Stimulated activated CD4-positive, alpha-beta T cell treated with anti-CD3 and anti-CD28 coated beads, Interleukin-12 subunit alpha, Interleukin-12 subunit beta, amount 100 ng/mL, for 48 hours (primary cell): Measurements from ENCODE around the gene SNX18.
"Not testable (repeated sequence)": the region's sequence is repeated elsewhere in the genome, so short reads cannot be mapped to it uniquely, and the experiment has no call there.

Experiments
- DNase-seq, 3 donors: peaks; one replicate each; pipeline ENCODE4 v3.0.0-alpha.2; 2020; ENCODE audit warnings: low read depth in 2 of 3, low spot score in 1 of 3

The SNX18 gene

DNA sequence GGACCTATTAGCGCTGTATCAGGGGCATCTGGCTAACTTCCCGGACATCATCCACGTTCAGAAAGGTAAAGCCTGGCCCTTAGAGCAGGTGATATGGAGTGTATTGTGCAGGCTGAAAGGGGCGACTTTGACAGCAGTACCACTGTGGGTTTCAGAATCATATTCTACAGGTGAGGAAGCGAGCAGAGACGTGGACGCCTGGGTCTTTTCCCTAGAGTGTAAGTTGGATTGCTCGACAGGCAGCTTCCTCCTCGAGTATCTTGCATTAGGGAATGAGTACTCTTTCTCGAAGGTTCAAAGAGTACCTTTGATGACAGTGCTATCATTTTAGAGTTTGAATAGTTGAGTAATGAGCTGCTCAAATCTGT, 1.9 kb downstream of the SNX18 start:
- no peak for DNase-seq

DNA sequence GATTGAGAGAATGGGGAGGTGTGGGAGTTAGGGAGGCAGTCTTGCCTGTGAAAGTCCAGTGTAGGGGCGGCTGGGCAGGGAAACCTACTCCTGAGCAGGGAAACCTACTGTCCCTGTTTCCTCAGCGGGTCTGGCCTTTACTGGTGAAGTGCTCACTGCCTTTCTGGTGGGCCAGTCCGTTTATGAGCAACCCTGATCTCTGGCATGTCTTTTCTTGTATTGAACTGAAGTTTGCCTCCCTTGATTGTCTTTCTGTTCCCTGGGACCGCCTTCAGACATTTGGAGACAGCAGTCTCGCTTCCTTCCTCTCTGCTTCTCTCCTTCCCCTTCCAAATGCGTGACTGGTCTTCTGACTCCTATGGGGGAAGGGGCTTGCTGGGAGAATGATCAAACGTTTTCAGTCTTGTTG, 2.9 kb downstream of the SNX18 start:
- DNase-seq = no peak

DNA sequence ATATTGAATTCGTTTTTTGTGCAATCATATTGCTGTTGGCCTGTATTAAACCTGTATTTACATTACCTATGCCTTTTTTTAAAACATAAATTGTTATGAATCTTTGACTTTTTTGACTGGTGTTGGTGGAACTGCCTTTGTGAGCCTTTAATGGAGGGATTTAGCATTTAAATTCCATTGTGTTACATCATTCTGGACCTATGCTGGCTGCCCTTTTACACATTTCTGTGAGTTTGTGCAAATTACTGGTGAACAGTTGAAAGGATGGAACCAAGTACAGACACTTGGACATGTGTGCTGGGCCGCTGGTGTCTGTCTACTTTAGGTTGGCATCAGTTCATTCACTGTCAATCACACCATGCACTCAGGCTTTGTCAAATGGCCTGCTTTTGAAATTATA, 3.4 kb downstream of the SNX18 start:
- DNase-seq = no peak

- no peak for DNase-seq
These were observed 4.4 kb downstream of the SNX18 start for GRCh38 chr5:54521856-54522479.

GRCh38 chr5:54523534-54523933, 6.0 kb downstream of the SNX18 start:
- DNase-seq = no peak

GRCh38 chr5:54524082-54524481, 6.5 kb downstream of the SNX18 start:
- DNase-seq = no peak

DNA sequence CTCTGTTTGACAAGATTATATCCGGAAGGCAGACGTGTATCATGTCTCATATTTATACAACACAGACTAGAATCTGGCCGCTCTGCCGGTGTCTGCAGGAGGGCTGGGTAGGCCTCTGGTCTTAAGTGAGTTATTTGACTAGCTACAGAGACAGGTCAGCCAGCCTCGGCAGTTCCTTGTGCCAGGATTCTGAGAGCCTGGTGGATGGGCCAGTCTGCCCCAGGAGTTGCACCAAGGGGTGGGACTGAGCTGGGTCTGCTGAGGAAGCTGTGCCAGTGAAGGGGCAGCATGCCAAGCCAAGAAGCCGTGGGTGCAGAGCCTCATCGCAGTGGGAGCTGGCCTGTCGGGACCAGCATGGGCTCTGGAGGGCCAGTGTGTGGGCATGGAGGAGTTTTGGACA, 7.1 kb downstream of the SNX18 start:
- DNase-seq = no peak

DNA sequence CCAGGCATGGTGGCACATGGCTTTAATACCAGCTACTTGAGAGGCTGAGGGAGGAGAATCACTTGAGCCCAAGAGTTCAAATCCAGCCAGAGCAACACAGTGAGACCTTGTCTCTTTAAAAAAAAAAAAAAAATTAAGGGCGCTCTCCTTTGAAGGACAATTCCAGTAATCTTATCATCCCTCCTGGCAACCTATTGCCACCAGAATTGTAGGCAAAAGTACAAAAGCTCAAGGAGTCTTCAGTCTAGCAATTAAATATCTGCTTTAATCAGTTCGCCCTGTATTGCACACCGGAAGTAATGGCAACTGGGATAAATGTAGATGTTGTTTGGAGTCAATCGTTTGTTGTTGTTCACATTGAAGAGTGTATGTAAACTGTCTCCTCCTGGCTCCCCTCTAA, 7.7 kb downstream of the SNX18 start:
- no peak for DNase-seq

GRCh38 chr5:54525692-54526091, 8.1 kb downstream of the SNX18 start:
- DNase-seq = no peak

DNA sequence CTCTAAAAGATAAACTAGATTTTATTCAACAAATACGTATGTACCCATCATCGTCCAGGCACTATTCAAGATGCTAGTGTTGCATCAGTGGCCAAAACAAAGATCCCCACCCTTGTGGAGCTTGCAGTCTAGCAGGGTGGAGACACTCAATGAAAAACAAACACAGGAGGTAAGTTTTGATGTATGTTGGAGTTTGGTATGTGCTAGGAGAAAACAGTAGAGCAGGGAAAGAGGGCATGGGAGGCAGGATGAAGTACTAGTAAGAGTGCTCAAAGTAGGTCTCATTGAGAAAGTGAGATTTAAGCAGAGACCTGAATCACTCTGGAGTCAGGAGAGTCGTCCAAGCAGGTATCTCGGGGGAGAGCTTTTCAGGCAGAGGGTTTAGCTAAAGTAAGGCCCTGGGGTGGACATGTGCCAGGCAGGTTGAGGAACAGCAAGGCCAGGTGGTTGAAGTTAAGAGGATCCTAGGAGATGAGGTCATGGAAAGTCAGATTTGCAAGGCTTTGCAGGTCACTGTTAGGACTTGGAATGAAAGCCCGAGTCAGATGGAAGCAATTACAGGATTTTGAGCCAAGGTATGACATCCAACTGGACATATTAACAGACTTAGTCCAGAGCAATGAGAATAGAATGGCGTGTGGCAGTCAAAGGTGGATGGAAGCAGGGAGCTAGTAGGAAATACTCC, 9.2 kb downstream of the SNX18 start:
- DNase-seq = no peak

DNA sequence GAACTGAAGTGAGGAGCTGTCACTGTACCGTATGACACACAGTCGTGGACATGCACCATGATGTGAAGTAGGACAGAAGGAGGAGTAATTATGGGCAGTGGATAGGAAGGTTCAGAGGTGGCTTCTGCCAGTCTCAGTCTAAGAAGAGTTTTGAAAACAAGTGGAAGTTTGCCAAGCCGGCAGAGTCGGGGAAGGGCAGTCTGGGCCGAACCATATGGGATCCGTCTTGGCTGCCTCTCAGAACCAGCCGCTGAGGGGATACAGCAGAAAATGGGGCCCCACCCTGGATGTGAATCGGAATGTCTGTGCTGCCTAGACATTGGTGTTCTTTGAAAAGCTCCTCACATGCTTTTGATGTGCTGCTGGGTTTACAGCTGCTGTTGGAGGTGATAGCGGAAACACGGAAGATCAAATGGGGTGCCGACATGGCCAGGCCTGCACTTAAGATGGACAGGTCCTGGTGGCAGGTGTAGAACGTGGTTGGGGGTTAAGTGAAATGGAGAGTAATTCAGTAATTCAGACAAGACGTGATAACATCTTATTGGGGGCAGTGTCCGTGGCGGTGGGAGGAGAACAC, 11.2 kb downstream of the SNX18 start:
- DNase-seq = no peak

GRCh38 chr5:54529565-54529964, 12.0 kb downstream of the SNX18 start:
- no peak for DNase-seq

GRCh38 chr5:54531546-54531945, 14.0 kb downstream of the SNX18 start:
- DNase-seq = no peak

- no peak for DNase-seq
These were observed 16.1 kb downstream of the SNX18 start for GRCh38 chr5:54533541-54534190.

GRCh38 chr5:54534191-54535004, 16.8 kb downstream of the SNX18 start:
- no peak for DNase-seq

DNA sequence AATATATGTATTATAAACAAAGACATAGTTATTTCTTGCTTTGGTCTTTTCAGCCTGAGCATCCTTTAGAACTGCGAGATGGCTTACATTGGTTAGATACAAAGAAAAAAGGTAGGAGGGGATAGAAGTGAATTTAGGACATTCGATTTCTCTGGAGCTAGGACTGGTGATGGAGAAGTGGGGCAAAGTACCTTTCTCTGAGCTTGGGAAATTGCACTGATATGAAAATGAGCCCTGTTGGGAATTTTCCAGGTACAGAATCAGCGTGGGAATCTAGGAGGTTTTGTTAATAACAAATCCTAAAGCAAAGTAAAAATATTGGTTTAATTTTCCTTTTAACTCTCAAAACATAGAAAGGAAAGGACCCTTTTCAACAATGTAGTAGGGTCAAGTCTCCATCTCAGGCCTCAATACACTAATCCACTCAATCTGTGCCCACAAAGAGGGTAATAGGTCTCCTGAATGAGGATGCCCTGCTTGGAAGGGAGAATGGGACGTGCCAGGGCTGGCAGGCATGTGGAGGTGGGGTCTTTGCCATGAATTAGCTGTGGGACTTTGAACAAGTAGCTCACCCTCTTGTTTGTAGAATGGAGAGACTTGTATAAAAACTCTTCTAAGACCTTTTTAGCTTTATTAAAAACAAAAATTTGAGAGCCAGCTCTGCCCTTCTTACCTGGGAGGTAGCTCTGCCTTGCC, 17.7 kb downstream of the SNX18 start:
- no peak for DNase-seq

- not testable (repeated sequence) for DNase-seq
These were observed 18.8 kb downstream of the SNX18 start for GRCh38 chr5:54536375-54536774.

GRCh38 chr5:54536861-54537260, 19.3 kb downstream of the SNX18 start:
- not testable (repeated sequence) for DNase-seq

DNA sequence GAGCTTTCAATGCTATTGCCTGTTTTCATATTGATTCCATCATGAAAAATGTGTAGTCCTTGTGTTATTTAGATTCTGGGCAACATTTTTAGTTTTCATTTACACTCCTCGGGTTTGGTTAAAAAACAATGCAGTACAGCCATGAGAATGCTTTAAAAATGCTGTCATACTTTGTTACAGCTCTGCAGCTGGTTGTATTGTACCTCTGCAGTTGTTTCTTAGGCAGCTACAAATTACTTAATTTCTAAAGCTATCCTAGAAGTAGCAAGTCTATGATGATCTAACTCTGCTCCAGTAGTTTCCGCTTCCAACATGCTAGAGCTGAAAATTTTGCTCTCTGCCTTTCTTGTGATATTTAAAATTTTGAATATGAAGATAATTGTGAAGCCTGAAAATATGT, 20.2 kb downstream of the SNX18 start:
- DNase-seq = no peak

GRCh38 chr5:54538156-54538555, 20.6 kb downstream of the SNX18 start:
- DNase-seq = no peak

DNA sequence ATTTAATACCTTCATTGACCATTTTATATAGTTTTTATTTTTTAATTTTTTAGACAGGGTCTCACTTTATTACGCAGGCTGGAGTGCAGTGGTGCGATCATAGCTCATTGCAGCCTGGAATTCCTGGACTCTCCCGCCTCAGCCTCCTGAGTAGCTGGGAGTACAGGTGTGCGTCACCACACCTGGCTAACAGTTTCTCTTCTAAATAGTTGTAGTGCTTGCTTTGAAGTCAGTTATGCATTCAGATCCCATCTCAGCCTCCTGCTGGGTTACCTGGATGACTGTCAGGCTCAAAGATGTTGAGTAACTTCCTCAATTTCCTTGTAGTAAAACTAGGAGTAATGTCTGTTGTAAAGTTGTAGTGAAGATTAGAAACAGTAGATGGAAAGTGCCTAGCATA, 21.4 kb downstream of the SNX18 start:
- no peak for DNase-seq
